Uterus (tissue), 2 donors: ENCODE results near the gene C1orf105.

Experiments used
- POLR2A ChIP-seq, 2 donors: fragments of 450-650 bp; IDR thresholded peaks; one replicate each; pipeline ENCODE4 v1.6.1; 2016; ENCODE audit warnings: antibody characterized with exemption in 2 of 2, mild to moderate bottlenecking in 1 of 2, moderate library complexity in 1 of 2
- TF ChIP-seq, protein P1 (sequence below), 4 experiments: fragments of 200-600 bp in 2 of 4; fragments of 450-650 bp in 2 of 4; sonication (generic) in 2 of 4; IDR thresholded peaks; one replicate each; pipeline ENCODE4 v1.5.1; 2016 to 2019; ENCODE audit warnings: antibody characterized with exemption in 4 of 4, mild to moderate bottlenecking in 2 of 4, moderate library complexity in 1 of 4

DNA sequence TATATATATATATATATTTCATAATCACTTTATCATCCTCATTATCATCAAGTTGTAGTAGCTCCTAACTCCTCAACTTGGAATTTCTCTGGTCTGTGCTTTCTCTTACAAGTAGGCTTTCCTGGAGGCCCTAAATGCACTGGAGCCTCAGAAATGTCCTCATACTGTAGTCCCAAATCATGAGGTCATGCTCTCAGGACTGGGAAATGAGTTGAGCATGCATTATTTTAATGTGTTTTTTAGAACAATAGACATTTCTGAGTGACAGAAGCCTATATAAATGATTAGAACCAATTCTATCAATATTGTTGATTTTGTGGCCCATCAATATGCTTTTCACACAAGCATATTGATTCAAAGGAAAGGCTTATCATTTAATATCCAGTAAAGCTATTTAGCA, 42.9 kb upstream of the C1orf105 start:
- TF ChIP-seq, protein P1, sequence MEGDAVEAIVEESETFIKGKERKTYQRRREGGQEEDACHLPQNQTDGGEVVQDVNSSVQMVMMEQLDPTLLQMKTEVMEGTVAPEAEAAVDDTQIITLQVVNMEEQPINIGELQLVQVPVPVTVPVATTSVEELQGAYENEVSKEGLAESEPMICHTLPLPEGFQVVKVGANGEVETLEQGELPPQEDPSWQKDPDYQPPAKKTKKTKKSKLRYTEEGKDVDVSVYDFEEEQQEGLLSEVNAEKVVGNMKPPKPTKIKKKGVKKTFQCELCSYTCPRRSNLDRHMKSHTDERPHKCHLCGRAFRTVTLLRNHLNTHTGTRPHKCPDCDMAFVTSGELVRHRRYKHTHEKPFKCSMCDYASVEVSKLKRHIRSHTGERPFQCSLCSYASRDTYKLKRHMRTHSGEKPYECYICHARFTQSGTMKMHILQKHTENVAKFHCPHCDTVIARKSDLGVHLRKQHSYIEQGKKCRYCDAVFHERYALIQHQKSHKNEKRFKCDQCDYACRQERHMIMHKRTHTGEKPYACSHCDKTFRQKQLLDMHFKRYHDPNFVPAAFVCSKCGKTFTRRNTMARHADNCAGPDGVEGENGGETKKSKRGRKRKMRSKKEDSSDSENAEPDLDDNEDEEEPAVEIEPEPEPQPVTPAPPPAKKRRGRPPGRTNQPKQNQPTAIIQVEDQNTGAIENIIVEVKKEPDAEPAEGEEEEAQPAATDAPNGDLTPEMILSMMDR (IDR thresholded peaks at IDR 0.05): no peak
- no peak for TF ChIP-seq POLR2A (IDR thresholded peaks at IDR 0.05)
